GM19023 (cell line): ENCODE data around the gene VPS33B.
A peak's percentile ranks its signal among the peaks of the same experiment; 100 is the strongest.
"Not testable (repeated sequence)": the region's sequence is repeated elsewhere in the genome, so short reads cannot be mapped to it uniquely, and the experiment has no call there.

Experiments
- ATAC-seq: cut with Tn5 transposase; IDR thresholded peaks from one replicate; pipeline ENCODE4 v1.9.1; 2021; ENCODE audit warnings: mild to moderate bottlenecking, moderate library complexity; ENCODE audit not compliant: unreplicated experiment

The VPS33B gene

DNA sequence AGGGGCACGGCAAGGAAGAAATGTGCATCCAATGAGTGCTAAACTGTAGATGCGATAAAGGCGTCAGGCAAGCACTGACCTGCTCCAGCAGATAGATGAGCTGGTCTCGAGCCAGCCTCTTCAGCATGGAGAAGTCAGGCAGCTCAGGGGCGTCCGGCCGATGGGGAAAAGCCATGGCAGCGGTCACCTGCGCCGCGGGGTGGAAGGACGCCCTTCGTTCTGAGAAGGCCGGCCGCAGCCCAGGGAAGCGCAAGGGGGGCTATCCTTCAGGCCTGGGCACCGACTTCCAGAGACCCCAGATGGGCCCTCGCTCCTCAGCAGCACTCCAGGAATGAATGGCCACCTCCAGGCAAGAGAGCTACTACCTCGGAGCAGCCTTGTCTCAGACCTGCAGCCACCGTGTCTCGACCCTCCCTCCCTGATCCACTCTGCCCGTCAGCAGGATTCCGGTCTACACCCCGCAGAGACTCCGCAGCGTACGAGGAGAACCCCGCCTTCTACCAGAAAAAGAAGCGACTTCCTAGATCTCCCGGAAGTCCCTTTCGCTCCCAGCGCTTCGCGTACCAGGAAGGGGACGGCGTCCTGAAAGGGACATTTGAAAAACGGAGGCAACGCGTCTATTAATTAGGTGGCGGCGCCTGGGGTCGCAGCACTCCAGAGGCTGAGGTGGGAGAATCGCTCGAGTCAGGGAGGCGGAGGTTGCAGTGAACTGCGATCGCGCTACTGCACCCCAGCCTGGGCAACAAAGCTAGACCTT, at the start of gene VPS33B:
TSS of gene VPS33B (minus strand) at position 520 of the 757 bp plus-strand sequence. CDS start at position 175, 345 bp downstream.
- ATAC-seq: peak; percentile 68

- no peak for ATAC-seq
Observed at GRCh38 chr15:91072161-91072560, 49.8 kb upstream of the VPS33B start.

- no peak for ATAC-seq
Observed at GRCh38 chr15:91070872-91071271, 48.5 kb upstream of the VPS33B start.

DNA sequence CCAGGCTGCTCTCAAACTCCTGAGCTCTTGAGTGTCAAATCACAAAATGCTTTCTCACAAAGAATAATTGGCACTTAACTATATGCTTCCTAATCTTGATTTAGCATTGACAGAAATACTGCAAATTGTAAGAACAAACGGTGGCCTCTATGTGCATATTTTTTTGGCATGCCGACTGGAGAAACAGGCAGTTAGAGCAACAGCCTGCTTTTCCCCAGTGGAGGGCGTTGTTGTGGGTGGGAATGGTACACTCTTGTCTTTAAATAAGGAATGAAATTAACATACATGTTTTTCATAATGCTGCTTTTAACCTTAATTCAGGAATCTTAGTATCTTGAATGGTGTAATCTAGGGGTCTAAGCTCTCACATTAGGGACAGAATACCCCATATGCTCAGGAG, 46.6 kb upstream of the VPS33B start:
- ATAC-seq: no peak

DNA sequence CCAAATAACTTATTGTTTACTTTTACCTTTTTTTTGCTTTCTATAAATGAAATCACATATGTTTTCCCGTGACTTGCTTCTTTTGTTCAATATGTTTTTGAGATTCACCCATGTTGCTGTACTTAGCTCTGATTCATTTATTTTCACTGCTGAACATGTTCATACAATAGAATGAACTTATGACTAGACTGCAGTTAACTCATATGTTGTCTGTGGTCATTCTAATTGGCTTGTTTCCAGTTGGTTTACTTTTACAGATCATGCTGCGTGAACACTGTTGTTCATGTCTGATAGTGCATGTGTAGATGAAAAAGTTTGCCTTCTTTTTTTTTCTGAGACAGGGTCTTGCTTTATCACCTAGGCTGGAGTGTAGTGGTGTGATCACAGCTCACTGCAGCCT, 46.0 kb upstream of the VPS33B start:
- no peak for ATAC-seq

DNA sequence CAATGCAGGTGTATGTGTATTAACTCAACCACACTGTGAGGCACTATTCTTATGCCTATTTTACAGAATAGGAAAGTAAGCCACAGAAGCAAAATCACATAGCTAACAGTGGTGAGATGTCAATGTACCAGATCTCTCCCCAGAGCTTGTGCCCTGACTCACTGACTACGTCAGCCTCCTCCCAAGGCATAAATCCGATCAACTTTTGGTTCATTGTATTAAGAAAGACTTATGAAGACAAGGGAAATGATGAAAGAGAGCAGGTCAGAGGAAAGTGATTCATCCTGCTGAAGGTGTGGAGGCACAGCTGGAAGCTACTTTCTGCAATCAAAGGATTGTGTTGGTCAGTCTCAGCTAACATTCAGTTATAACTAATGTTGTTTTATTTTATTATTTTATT, 44.6 kb upstream of the VPS33B start:
- ATAC-seq: no peak

DNA sequence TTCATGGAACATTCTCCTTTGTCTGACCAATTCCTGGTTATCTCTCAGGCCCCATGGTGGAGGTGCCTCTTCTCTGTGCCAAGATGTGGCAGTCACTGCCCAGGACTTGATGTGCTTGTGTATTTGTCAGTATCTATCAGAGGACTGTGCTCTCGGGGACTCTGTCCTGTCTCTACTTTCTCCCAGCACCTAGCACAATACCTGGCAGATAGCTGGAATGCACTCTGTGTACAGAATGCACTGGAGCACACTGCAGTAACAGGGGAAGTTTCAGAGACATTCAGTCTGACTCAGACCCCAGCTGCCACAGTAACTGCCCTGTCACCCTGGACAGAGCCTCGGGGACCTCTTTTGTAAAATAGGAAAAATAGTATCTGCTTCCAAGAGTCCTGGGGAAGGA, 43.1 kb upstream of the VPS33B start:
- ATAC-seq: no peak

DNA sequence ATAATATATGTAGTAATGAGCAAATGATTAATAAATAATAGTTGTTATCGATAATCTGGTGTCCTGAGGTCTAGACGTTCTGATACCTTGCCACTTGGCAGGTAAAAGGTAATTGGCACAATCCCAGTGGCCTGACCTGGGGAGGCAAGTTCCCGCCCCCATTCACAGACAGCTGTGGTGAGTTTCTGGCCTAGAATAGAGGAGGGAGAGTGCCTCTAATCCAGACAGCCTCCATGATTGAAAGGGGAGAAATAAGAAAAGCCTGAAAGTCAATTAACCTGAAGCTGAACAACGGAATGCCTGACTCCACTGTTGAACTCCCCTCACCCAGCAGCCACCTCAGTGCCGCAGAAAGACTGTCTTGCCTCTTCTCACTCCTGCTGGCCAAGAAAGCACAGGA, 39.6 kb upstream of the VPS33B start:
- ATAC-seq: no peak

DNA sequence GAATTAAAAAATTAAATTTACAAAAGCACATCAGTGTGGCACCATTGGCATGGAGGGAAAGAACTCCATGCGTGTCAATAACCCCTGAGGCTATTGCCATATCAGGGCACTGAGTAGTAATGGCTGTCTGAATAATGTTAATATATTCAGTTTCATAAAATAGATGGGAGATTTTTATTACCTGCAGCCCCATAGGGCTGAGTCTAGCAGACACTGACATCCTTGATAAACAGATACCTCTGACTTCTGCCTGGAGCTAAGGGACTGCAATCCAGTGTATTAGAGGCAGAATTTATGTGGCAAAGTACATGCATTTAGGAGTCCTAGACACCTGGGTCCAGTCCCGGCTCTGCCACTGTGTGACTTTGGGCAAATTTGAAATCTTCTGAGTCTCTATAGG, 38.8 kb upstream of the VPS33B start:
- ATAC-seq: no peak

- no peak for ATAC-seq
Observed at GRCh38 chr15:91055548-91056331, 33.3 kb upstream of the VPS33B start.

DNA sequence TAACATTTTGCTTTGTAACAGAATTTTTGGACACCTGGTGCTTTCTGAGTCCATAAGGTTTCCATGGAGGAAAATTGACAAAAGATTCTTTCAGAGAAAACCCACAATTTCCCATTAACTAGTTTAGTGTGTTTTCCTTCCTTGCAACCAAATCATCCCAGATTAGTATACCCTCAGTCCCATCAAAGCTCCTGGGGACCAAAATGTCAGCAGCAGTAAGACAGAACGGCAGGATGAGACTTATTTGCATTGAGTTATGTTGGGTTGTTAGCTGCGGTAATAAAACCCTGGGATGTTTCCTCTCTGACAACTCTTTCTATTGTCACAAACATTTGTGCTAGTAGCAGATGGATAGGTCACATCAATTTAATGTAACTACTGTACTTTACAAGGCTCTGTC, 32.4 kb upstream of the VPS33B start:
- ATAC-seq: no peak

DNA sequence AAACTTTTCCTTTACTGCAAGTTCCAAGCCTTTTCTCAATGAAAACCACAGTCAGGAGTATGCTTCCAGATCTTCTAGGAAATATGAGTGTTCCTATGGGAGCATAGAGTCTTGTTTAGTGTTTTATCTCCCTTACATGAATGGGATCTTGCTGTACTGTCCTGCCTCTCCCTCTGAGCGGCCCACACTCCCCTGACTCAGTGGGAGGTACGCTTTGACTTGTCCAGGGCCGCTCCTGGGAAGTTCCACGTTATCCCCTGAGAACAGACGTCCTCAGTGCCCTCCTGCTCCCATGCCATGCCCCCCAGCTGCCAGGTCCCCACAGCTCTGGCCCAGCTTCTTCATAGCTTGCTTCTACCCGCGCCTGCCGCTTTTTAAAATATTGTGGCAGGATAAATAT, 28.9 kb upstream of the VPS33B start:
- no peak for ATAC-seq

GRCh38 chr15:91050128-91050455, 27.7 kb upstream of the VPS33B start:
- no peak for ATAC-seq

DNA sequence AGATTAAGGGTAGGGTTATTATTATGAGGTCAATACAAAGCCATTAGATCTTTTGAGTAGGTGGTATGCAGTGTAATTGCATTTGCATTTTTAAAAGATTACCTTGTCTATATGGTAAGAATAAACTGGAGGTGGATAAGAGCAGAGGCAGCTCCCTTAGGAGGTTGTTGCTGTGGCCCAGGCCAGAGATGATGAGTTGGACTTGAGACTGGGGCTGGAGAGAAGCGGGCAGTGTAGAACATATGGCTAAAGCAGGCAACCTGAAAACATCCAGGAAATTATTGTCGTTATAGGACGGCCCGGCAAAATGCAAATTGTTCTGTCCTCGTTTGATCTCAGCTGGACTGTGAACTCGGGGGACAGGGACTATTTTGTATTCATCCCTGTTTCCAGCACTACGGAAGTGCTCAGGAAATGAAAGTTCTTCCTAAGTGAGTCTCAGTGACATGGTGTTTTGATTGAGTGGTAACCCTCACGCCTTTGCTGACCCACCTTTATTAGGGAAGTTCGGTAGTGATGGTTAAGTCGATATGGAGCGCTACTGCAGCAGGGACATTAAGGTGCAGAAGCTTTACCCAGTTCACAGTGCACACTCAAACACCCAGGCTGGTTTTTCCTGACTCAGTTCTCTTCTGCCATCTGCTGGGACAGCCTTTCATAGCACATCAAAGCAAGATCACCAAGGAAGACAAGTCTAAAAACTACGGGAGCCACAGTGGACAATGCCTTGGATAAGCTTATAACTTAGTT, 27.2 kb upstream of the VPS33B start:
- peak; percentile 62 for ATAC-seq

DNA sequence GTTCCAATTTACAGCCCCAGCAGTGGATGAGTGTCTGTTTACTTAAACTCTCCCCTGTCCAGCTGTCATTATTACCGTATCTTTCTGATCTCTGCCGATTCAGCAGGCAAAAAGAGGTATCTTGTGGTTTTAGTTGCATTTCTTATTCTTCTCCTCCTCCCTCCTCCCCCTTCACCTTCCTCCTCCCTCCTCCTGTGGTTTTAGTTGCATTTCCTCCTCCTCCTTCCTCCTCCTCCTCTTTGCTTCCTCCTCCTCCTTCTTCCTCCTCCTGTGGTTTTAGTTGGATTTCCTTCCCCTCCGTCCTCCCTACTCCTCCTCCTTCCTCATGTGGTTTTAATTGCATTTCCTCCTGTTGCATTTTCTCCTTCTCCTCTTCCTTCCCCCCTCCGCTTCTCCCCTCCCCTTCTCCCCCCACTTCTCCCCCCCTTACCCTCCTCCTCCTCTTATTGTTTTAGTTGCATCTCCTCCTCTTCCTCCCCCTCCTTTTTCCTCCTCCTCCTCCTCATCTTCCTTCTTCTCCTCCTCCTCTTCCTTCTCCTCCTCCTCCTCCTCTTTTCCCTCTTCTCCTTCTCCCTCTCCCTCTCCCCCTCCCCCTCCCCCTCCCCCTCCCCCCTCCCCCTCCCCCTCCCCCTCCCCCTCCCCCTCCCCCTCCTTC, 25.3 kb upstream of the VPS33B start:
- no peak for ATAC-seq

GRCh38 chr15:91046056-91046455, 23.7 kb upstream of the VPS33B start:
- ATAC-seq: not testable (repeated sequence)

GRCh38 chr15:91045065-91045464, 22.7 kb upstream of the VPS33B start:
- no peak for ATAC-seq

GRCh38 chr15:91043202-91043874, 20.9 kb upstream of the VPS33B start:
- no peak for ATAC-seq

GRCh38 chr15:91040856-91041255, 18.5 kb upstream of the VPS33B start:
- ATAC-seq: no peak

- no peak for ATAC-seq
Observed at GRCh38 chr15:91039996-91040395, 17.6 kb upstream of the VPS33B start.
